H1 (cell line): ENCODE measurements around the gene CAPN6. TPM values are rescaled to one million over a fixed set of nuclear protein-coding genes. Genes with fewer than 3 reads are reported as not detected.

Experiments used
- CTCF ChIA-PET: fragments of 300-600 bp; sonication (Branson Sonifier 250); formaldehyde crosslinking; loops from one replicate; lab custom pipeline; 2021; ENCODE audit not compliant: partially characterized antibody; lab: Charles Lee
- POLR2A ChIA-PET: fragments of 300-600 bp; sonication (Branson Sonifier 250); formaldehyde crosslinking; loops from one replicate; lab custom pipeline; 2021; ENCODE audit warnings: inconsistent platforms; ENCODE audit not compliant: partially characterized antibody; lab: Charles Lee
- DNase-seq, 2 experiments: peaks; one replicate each; pipeline versions ENCODE4 v3.0.0 to v3.0.0-alpha.2; 2010 to 2022; ENCODE audit warnings: low spot score in 2 of 2, low read depth in 1 of 2, mixed read lengths in 1 of 2
- FAIRE-seq: peaks from 2 replicates; lab custom pipeline; 2011; peaks lifted over from hg19 to GRCh38; lab: Jason Lieb, UNC
- H2AFZ ChIP-seq: 2 replicates; pipeline ENCODE4 v1.8.1; 2012; ENCODE audit warnings: low read length, inconsistent platforms
- H2AK5ac ChIP-seq: 2 replicates; pipeline ENCODE4 v1.6.1; 2013; ENCODE audit warnings: low read depth, low read length
- H2BK120ac ChIP-seq: replicated peaks from 2 replicates; pipeline ENCODE3; 2013; ENCODE audit warnings: low read depth, low read length, inconsistent platforms
- H2BK12ac ChIP-seq: 2 replicates; pipeline ENCODE4 v1.6.1; 2013; ENCODE audit warnings: low read depth, low read length
- H2BK15ac ChIP-seq: 2 replicates; pipeline ENCODE4 v1.6.1; 2013; ENCODE audit warnings: low read length
- H2BK20ac ChIP-seq: 2 replicates; pipeline ENCODE4 v1.6.1; 2013; ENCODE audit warnings: low read length
- H2BK5ac ChIP-seq: 2 replicates; pipeline ENCODE4 v1.6.1; 2013; ENCODE audit warnings: low read depth, low read length
- H3K14ac ChIP-seq: 2 replicates; pipeline ENCODE4 v1.6.1; 2013; ENCODE audit warnings: inconsistent platforms; ENCODE audit not compliant: insufficient read length
- H3K18ac ChIP-seq: 2 replicates; pipeline ENCODE4 v1.6.1; 2013; ENCODE audit warnings: low read length; ENCODE audit errors: extremely low read depth
- H3K23ac ChIP-seq: 2 replicates; pipeline ENCODE4 v1.6.1; 2013; ENCODE audit warnings: inconsistent platforms; ENCODE audit not compliant: insufficient read length
- H3K23me2 ChIP-seq: 2 replicates; pipeline ENCODE4 v1.6.1; 2013; ENCODE audit warnings: low read depth, low read length
- H3K27ac ChIP-seq: 2 replicates; pipeline ENCODE4 v1.6.1; 2011; ENCODE audit warnings: low read depth, low read length, inconsistent platforms
- H3K27me3 ChIP-seq, 4 experiments: replicated peaks in 1 of 4; 1 replicate in 1 of 4; 2 replicates in 3 of 4; pipeline versions ENCODE4 v1.6.1 to v1.8.1; 2011 to 2013; ENCODE audit warnings: low read length in 3 of 4, mild to moderate bottlenecking in 3 of 4, inconsistent platforms in 2 of 4, mixed read lengths in 2 of 4, moderate library complexity in 1 of 4; ENCODE audit not compliant: control insufficient read depth in 3 of 4, insufficient read depth in 3 of 4; ENCODE audit errors: extremely low read depth in 1 of 4
- H3K36me3 ChIP-seq, 4 experiments: 2 replicates each; pipeline versions ENCODE4 v1.6.1 to v1.8.1; 2011 to 2013; ENCODE audit warnings: mild to moderate bottlenecking in 4 of 4, low read length in 3 of 4, moderate library complexity in 2 of 4, control low read depth in 1 of 4, inconsistent platforms in 1 of 4; ENCODE audit not compliant: insufficient read depth in 4 of 4, control insufficient read depth in 2 of 4
- H3K4ac ChIP-seq: replicated peaks from 2 replicates; pipeline ENCODE3; 2013; ENCODE audit warnings: low read length, low read depth, mixed read lengths, inconsistent platforms; ENCODE audit not compliant: insufficient read length
- H3K4me1 ChIP-seq, 4 experiments: replicated peaks in 1 of 4; 1 replicate in 1 of 4; 2 replicates in 3 of 4; pipeline versions ENCODE4 v1.6.1 to v1.8.1; 2011 to 2013; ENCODE audit warnings: low read length in 3 of 4, inconsistent platforms in 2 of 4, mixed read lengths in 1 of 4; ENCODE audit not compliant: insufficient read depth in 4 of 4, control insufficient read depth in 3 of 4
- H3K4me2 ChIP-seq, 2 experiments: 2 replicates each; pipeline versions ENCODE4 v1.6.1 to v1.8.1; 2011 to 2013; ENCODE audit warnings: low read depth in 2 of 2, low read length in 2 of 2, control low read depth in 1 of 2, inconsistent platforms in 1 of 2, mild to moderate bottlenecking in 1 of 2; ENCODE audit not compliant: insufficient read depth in 1 of 2
- H3K4me3 ChIP-seq, 4 experiments: fragments of 200-600, 300-600 bp in 1 of 4; sonication (generic), shearing (Covaris generic), sonication (Bioruptor Twin) in 1 of 4; 2 replicates each; pipeline versions ENCODE4 v1.5.1 to v1.8.1; 2011 to 2016; ENCODE audit warnings: low read length in 4 of 4, low read depth in 3 of 4, control low read depth in 2 of 4, inconsistent platforms in 2 of 4, mild to moderate bottlenecking in 2 of 4, mixed read lengths in 1 of 4, moderate library complexity in 1 of 4; ENCODE audit not compliant: insufficient read depth in 2 of 4; ENCODE audit errors: extremely low read depth in 1 of 4
- H3K56ac ChIP-seq: replicated peaks from 2 replicates; pipeline ENCODE3; 2013; ENCODE audit warnings: low read depth, mild to moderate bottlenecking, mixed read lengths, low read length, inconsistent platforms; ENCODE audit not compliant: insufficient read length
- H3K79me1 ChIP-seq: 2 replicates; pipeline ENCODE4 v1.6.1; 2013; ENCODE audit warnings: low read depth, low read length, control low read depth
- H3K79me2 ChIP-seq, 2 experiments: 2 replicates each; pipeline versions ENCODE4 v1.6.1 to v1.8.1; 2012 to 2013; ENCODE audit warnings: low read length in 2 of 2, mild to moderate bottlenecking in 2 of 2, inconsistent platforms in 1 of 2; ENCODE audit not compliant: insufficient read depth in 2 of 2, control insufficient read depth in 1 of 2
- H3K9ac ChIP-seq, 4 experiments: replicated peaks in 1 of 4; 1 replicate in 1 of 4; 2 replicates in 3 of 4; pipeline versions ENCODE4 v1.6.1 to v1.8.1; 2011 to 2013; ENCODE audit warnings: low read depth in 3 of 4, low read length in 3 of 4, control low read depth in 2 of 4, mild to moderate bottlenecking in 2 of 4, moderate library complexity in 2 of 4, inconsistent platforms in 1 of 4; ENCODE audit errors: extremely low read depth in 1 of 4
- H3K9me3 ChIP-seq, 2 experiments: 2 replicates each; pipeline versions ENCODE4 v1.6.1 to v1.8.1; 2012 to 2013; ENCODE audit warnings: mild to moderate bottlenecking in 2 of 2, moderate library complexity in 2 of 2, control low read depth in 1 of 2, inconsistent platforms in 1 of 2, low read depth in 1 of 2, low read length in 1 of 2, mixed read lengths in 1 of 2; ENCODE audit not compliant: insufficient read depth in 2 of 2
- H4K20me1 ChIP-seq, 2 experiments: replicated peaks in 1 of 2; 2 replicates each; pipeline versions ENCODE3 to v1.8.1; 2011 to 2013; ENCODE audit warnings: inconsistent platforms in 2 of 2, low read length in 2 of 2, mild to moderate bottlenecking in 1 of 2; ENCODE audit not compliant: insufficient read depth in 2 of 2, control insufficient read depth in 1 of 2
- H4K5ac ChIP-seq: 2 replicates; pipeline ENCODE4 v1.6.1; 2013; ENCODE audit warnings: low read length, low read depth, mixed read lengths, inconsistent platforms; ENCODE audit not compliant: insufficient read length
- H4K8ac ChIP-seq: 2 replicates; pipeline ENCODE4 v1.8.0; 2013; ENCODE audit warnings: mild to moderate bottlenecking, moderate library complexity, low read length, inconsistent platforms; ENCODE audit not compliant: insufficient read depth; ENCODE audit errors: extremely low read depth
- H4K91ac ChIP-seq: replicated peaks from 2 replicates; pipeline ENCODE3; 2013; ENCODE audit warnings: low read length, mixed read lengths, inconsistent platforms; ENCODE audit not compliant: insufficient read length
- CHD2 ChIP-seq: IDR thresholded peaks from 2 replicates; pipeline ENCODE4 v1.6.1; 2012; ENCODE audit warnings: low read length, improper control_type of control experiment
- CTBP2 ChIP-seq: IDR thresholded peaks from 2 replicates; pipeline ENCODE4 v1.7.0; 2011; ENCODE audit warnings: borderline replicate concordance, mild to moderate bottlenecking, moderate library complexity, mixed read lengths, low read length; ENCODE audit not compliant: insufficient read depth, insufficient read length
- HDAC2 ChIP-seq, 2 experiments: fragments of 300-600 bp in 1 of 2; sonication (generic) in 1 of 2; IDR thresholded peaks; 2 replicates each; pipeline ENCODE4 v1.6.1; 2011 to 2012; ENCODE audit warnings: low read depth in 2 of 2, low read length in 2 of 2, mild to moderate bottlenecking in 2 of 2, moderate library complexity in 2 of 2, borderline replicate concordance in 1 of 2, inconsistent platforms in 1 of 2
- KDM4A ChIP-seq: IDR thresholded peaks from one replicate; pipeline ENCODE4 v1.7.1; 2012; ENCODE audit warnings: low read depth, mild to moderate bottlenecking, moderate library complexity, low read length, inconsistent platforms; ENCODE audit not compliant: severe bottlenecking
- NRF1 ChIP-seq: IDR thresholded peaks from 2 replicates; pipeline ENCODE4 v1.6.1; 2011; ENCODE audit warnings: mild to moderate bottlenecking, low read depth, low read length, improper control_type of control experiment
- POLR2AphosphoS5 ChIP-seq: IDR thresholded peaks from 2 replicates; pipeline ENCODE4 v1.6.1; 2011; ENCODE audit warnings: low read depth, low read length
- RAD21 ChIP-seq, 2 experiments: IDR thresholded peaks in 1 of 2; conservative IDR thresholded peaks in 1 of 2; 2 replicates each; pipeline ENCODE4 v1.6.1; 2011; ENCODE audit warnings: low read depth in 2 of 2, low read length in 2 of 2, improper control_type of control experiment in 1 of 2, inconsistent platforms in 1 of 2, mild to moderate bottlenecking in 1 of 2, moderate library complexity in 1 of 2
- RXRA ChIP-seq: IDR thresholded peaks from 2 replicates; pipeline ENCODE4 v1.6.1; 2011; ENCODE audit warnings: low read depth, mild to moderate bottlenecking, low read length, moderate library complexity; ENCODE audit not compliant: insufficient read depth
- whole genome bisulfite sequencing, 2 experiments: shearing (Covaris generic) in 1 of 2; methylation state at CpG; one replicate each; pipeline versions ENCODE4 v1.1.6 to v1.1.7; 2013 to 2015; ENCODE audit warnings: low lambda C conversion rate in 2 of 2, mixed read lengths in 2 of 2, inconsistent platforms in 1 of 2, low coverage in 1 of 2, missing lambda C conversion rate in 1 of 2; ENCODE audit not compliant: insufficient replicate concordance in 2 of 2, insufficient coverage in 1 of 2, insufficient read length in 1 of 2; ENCODE audit errors: extremely low coverage in 1 of 2, missing lambda C conversion rate in 1 of 2; 5-methylcytosine and 5-hydroxymethylcytosine counted together
- polyA plus RNA-seq, 7 experiments: library from polyadenylated mRNA; depleted of rRNA in 3 of 7; stranded (reverse) in 5 of 7; unstranded in 2 of 7; fragments of >200 nt in 5 of 7; fragments of 200-250 nt in 2 of 7; gene quantifications; 1 replicate in 5 of 7; 2 replicates in 1 of 7; 4 replicates in 1 of 7; pipeline versions ENCODE4 v1.2.1 to v1.2.3, GENCODE V29; 2011 to 2013; ENCODE audit warnings: missing spikeins in 2 of 7, mixed read lengths in 2 of 7
- total RNA-seq: library from RNA; stranded (reverse); fragmentation: NEBNext Ultra II Directional; extraction: Animal tissue kit (Norgen Biotek cat#: 25700); gene quantifications from 2 replicates; pipeline ENCODE4 v1.2.1, GENCODE V29; 2021

CAPN6 gene
- total and polyA plus RNA-seq, 2 of the 8 experiments (the other 6 are each of a cell fraction or from before 2014, with no cell fraction given), result 5.3 to 10.6 TPM

DNA sequence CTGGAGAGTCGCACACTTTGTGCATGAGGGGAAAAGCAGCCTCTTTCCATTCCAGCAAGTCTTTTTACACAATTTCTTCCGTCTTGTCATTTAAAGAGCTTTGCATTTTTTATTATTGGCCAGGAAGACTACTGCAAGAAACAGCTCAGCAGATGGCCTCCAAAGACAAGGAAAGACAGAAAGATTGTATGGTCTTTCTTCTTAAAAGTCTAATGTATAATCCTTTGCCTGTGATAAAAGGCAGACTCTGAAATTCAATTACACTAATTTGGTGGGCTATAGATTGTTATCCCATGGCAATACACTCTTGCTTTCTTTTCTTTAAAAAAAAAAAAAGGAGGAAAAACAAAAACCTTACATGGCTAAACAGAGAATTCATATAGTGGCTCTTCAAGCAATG, 5.9 kb downstream of the CAPN6 start:
- Histone ChIP-seq H3K23me2 (no peaks in the 10 kb centered on the region), H3K23ac (no peak overlapping the region), H3K18ac (no peak overlapping the region), H2AK5ac (no peak overlapping the region), H2BK120ac (no peak overlapping the region), H2BK5ac (no peak overlapping the region), H3K4me3 (no peak overlapping the region), H3K9ac (no peak overlapping the region), H3K36me3 (no peaks in the 10 kb centered on the region), H3K79me1 (no peaks in the 10 kb centered on the region), H3K9me3 (no peaks in the 10 kb centered on the region), H3K4me2 (no peak overlapping the region), H3K14ac (no peak overlapping the region), H3K4ac (no peak overlapping the region), H2BK20ac (no peak overlapping the region), H3K27me3 (no peaks in the 10 kb centered on the region), H4K5ac (no peak overlapping the region), H3K4me1 (peaks cover 0 to 2% (median under 1%) of the 10 kb centered on the region in 4 experiments; a peak in 3 of 7 replicates), H4K20me1 (no peaks in the 10 kb centered on the region), H3K79me2 (no peaks in the 10 kb centered on the region), H4K8ac (no peak overlapping the region), H3K27ac (no peak overlapping the region), H4K91ac (no peak overlapping the region), H2BK12ac (no peak overlapping the region), H2BK15ac (no peak overlapping the region), H2AFZ (no peak overlapping the region), H3K56ac (no peak overlapping the region)
- DNase-seq (no peak), FAIRE-seq (no peak)
- CTCF ChIA-PET, result no interaction called here
- 96% methylated on average over 2 of the region's 2 CpGs; no CpG with 5 or more reads in 1 of the 2 experiments for WGBS, 2 experiments
- TF ChIP-seq POLR2AphosphoS5 (no peak), CTBP2 (no peak), RAD21 (IDR thresholded peaks at IDR 0.05 in 1 of 2, conservative IDR thresholded peaks at IDR 0.05 in 1 of 2; ENCODE audit: low read depth in 2 of 2, low read length in 2 of 2) (no peak), KDM4A (no peak), NRF1 (no peak), HDAC2 (IDR thresholded peaks at IDR 0.05; ENCODE audit: borderline replicate concordance in 1 of 2, low read depth in 2 of 2, low read length in 2 of 2) (no peak), CHD2 (no peak), RXRA (no peak)
- POLR2A ChIA-PET, result no interaction called here
